Fibroblast of lung (primary cell): ENCODE measurements around the gene PADI1.

Experiments used
- CTCF ChIP-seq, 2 donors: IDR thresholded peaks in 1 of 2; conservative IDR thresholded peaks in 1 of 2; 1 replicate in 1 of 2; 2 replicates in 1 of 2; pipeline ENCODE4 v1.5.1; 2011 to 2012; ENCODE audit warnings: low read length in 2 of 2, control low read depth in 1 of 2, inconsistent platforms in 1 of 2, low read depth in 1 of 2, mild to moderate bottlenecking in 1 of 2
- EZH2 ChIP-seq: IDR thresholded peaks from 2 replicates; pipeline ENCODE4 v1.5.1; 2012; ENCODE audit warnings: low read length, control low read depth, mild to moderate bottlenecking; ENCODE audit errors: missing control alignments

DNA sequence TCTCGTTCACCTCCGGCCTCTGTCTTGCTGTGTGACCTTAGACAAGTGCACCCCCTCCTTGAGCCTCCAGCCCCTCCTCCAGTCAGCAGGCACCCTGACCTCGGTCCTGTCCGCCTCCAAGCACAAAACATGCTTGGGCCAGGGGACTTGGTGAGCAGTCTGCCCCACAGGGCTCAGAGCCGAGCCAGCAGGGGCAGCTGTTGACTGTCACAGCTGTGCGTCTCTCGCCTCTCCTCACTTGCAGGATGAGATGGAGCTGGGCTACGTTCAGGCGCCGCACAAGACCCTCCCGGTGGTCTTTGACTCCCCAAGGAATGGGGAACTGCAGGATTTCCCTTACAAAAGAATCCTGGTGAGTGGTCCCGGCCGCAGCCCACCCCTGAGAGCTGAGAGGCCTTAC lies 68.2 kb downstream of the PADI1 start:
- TF ChIP-seq CTCF (conservative IDR thresholded peaks at IDR 0.05 in 1 of 2, IDR thresholded peaks at IDR 0.05 in 1 of 2; ENCODE audit: low read depth in 1 of 2, low read length in 2 of 2) (no peak), EZH2 (no peak)
